ENCODE measurements around the gene UNC5CL.

DNA sequence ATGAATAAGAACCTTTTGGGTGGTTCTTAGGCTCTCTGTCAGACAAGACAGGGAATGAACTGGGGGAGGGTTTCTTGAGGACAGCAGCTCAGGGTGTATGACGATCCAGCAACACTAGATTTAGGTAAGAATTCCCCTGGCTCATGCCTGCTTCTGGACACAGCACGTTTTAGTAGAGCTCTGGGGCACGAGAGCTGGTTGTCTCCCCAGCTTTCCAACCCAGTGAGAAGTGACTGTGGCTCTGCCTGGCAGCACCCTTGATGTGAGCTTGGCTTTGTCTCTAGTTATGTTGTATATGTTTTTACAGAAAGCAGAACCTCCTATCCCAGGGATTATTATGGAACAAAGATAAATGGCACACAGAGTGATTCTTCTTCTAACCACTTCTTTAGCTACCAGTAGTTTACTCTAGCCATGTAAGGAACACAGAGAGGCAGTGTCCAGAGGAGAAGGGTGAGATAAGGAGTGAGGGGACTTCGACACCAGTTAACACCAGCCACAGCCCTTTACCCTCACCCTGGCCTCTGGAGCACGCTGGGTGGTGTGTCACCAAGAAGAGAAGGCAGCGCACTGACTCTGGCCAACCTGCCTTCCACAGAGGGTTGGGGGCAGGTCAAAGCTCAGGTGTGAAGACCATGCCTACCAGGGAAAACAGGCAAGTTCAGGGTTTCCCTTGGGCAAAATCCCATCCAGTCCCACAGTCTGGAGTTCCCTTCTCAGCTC, 17.9 kb upstream of the UNC5CL start:
- TF ChIP-seq, protein P1, sequence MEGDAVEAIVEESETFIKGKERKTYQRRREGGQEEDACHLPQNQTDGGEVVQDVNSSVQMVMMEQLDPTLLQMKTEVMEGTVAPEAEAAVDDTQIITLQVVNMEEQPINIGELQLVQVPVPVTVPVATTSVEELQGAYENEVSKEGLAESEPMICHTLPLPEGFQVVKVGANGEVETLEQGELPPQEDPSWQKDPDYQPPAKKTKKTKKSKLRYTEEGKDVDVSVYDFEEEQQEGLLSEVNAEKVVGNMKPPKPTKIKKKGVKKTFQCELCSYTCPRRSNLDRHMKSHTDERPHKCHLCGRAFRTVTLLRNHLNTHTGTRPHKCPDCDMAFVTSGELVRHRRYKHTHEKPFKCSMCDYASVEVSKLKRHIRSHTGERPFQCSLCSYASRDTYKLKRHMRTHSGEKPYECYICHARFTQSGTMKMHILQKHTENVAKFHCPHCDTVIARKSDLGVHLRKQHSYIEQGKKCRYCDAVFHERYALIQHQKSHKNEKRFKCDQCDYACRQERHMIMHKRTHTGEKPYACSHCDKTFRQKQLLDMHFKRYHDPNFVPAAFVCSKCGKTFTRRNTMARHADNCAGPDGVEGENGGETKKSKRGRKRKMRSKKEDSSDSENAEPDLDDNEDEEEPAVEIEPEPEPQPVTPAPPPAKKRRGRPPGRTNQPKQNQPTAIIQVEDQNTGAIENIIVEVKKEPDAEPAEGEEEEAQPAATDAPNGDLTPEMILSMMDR (conservative IDR thresholded peaks at IDR 0.05; ENCODE audit: low read depth, low read length): no peak
- TF ChIP-seq POLR2A (IDR thresholded peaks at IDR 0.05; ENCODE audit: low read depth, low read length) (no peak), MXI1 (IDR thresholded peaks at IDR 0.05; ENCODE audit: borderline replicate concordance, low read depth, low read length) (no peak), RCOR1 (IDR thresholded peaks at IDR 0.05; ENCODE audit: insufficient replicate concordance, low read length) (no peak), CHD1 (IDR thresholded peaks at IDR 0.05; ENCODE audit: low read depth, low read length) (no peak), MAZ (IDR thresholded peaks at IDR 0.05; ENCODE audit: borderline replicate concordance, low read depth, low read length) (no peak), RAD21 (IDR thresholded peaks at IDR 0.05; ENCODE audit: low read length) (no peak), CEBPB (IDR thresholded peaks at IDR 0.05; ENCODE audit: low read depth, low read length) (no peak), MAFK (IDR thresholded peaks at IDR 0.05; ENCODE audit: low read depth, low read length) (no peak), SMC3 (IDR thresholded peaks at IDR 0.05; ENCODE audit: low read depth, low read length) (no peak), NFE2L2 (IDR thresholded peaks at IDR 0.05; ENCODE audit: low read depth, low read length) (no peak)
- TF ChIP-seq, protein P2, sequence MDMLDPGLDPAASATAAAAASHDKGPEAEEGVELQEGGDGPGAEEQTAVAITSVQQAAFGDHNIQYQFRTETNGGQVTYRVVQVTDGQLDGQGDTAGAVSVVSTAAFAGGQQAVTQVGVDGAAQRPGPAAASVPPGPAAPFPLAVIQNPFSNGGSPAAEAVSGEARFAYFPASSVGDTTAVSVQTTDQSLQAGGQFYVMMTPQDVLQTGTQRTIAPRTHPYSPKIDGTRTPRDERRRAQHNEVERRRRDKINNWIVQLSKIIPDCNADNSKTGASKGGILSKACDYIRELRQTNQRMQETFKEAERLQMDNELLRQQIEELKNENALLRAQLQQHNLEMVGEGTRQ (IDR thresholded peaks at IDR 0.05; ENCODE audit: low read depth, low read length): no peak
- TF ChIP-seq, protein P3, sequence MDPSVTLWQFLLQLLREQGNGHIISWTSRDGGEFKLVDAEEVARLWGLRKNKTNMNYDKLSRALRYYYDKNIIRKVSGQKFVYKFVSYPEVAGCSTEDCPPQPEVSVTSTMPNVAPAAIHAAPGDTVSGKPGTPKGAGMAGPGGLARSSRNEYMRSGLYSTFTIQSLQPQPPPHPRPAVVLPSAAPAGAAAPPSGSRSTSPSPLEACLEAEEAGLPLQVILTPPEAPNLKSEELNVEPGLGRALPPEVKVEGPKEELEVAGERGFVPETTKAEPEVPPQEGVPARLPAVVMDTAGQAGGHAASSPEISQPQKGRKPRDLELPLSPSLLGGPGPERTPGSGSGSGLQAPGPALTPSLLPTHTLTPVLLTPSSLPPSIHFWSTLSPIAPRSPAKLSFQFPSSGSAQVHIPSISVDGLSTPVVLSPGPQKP (IDR thresholded peaks at IDR 0.05; ENCODE audit: borderline replicate concordance, low read depth, low read length): no peak

Measured in IMR-90 (cell line).